Measurements from ENCODE around the gene CRAMP1.

DNA sequence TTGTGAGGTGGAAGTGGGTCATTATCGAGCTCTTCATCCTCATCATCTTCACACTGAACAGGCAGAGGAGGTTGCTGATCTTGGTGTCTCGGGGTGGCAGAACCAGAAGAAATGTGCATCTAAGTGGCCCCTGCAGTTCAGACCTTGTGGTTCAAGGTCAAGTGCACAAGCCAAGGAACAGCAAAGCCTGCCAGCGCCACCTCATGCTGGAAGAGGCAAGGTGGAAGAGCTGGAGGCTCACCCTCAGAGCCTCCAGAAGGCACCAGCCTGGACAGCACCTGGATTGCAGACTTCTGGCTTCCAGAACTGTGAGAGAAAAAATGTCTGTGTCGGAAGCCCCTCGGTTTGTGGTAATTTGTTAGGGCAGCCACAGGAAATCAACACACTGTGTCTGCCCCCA lies 32.9 kb upstream of the CRAMP1 start:
- TF ChIP-seq POLR2A (IDR thresholded peaks at IDR 0.05) (no peak), CTCF (IDR thresholded peaks at IDR 0.05) (no peak)
